Pancreas (tissue), 10 donors: ENCODE measurements around the gene KLF5. TPM values are rescaled to one million over a fixed set of nuclear protein-coding genes. Genes with fewer than 3 reads are reported as not detected.
A peak's percentile ranks its signal among the peaks of the same experiment; 100 is the strongest.

ENCODE experiments used
- ATAC-seq, 4 donors: fragments of 200-7000 bp; cut with Tn5 transposase; one replicate each; pipeline versions ENCODE4 v1.8.0 to v1.9.1; 2020; ENCODE audit warnings: mild to moderate bottlenecking in 4 of 4, moderate library complexity in 4 of 4
- DNase-seq, 6 donors: peaks; one replicate each; pipeline ENCODE4 v3.0.0-alpha.2; 2020
- FAIRE-seq: peaks from 2 replicates; lab custom pipeline; 2012; peaks lifted over from hg19 to GRCh38; lab: Jason Lieb, UNC
- H3K27ac ChIP-seq, 4 donors: fragments of 200-600 bp; sonication (generic); 1 replicate in 3 of 4; 2 replicates in 1 of 4; pipeline versions ENCODE4 v1.5.0 to v1.8.0; 2020
- H3K27me3 ChIP-seq, 4 donors: fragments of 200-600 bp; one replicate each; pipeline ENCODE4 v1.8.0; 2021
- H3K36me3 ChIP-seq, 3 donors: fragments of 200-600 bp; sonication (generic) in 1 of 3; one replicate each; pipeline versions ENCODE4 v1.5.0 to v1.8.0; 2020 to 2021
- H3K4me1 ChIP-seq, 3 donors: fragments of 200-600 bp; one replicate each; pipeline ENCODE4 v1.8.0; 2021
- H3K4me3 ChIP-seq, 4 donors: fragments of 200-600 bp; sonication (generic) in 2 of 4; one replicate each; pipeline versions ENCODE4 v1.5.0 to v1.8.0; 2020 to 2021
- H3K9me3 ChIP-seq, 4 donors: fragments of 200-600 bp; one replicate each; pipeline ENCODE4 v1.8.0; 2021
- CTCF ChIP-seq, 4 donors: fragments of 200-600 bp; sonication (generic) in 3 of 4; IDR thresholded peaks; one replicate each; pipeline versions ENCODE4 v1.5.0 to v1.8.0; 2021; ENCODE audit warnings: antibody characterized with exemption in 4 of 4
- WGBS, 2 donors: extraction: QIAGEN DNeasy Blood & Tissue Kit; methylation state at CpG; one replicate each; pipeline ENCODE4 v1.1.7; 2013; 5-methylcytosine and 5-hydroxymethylcytosine counted together
- intact Hi-C, 3 donors: fragments of 100-400 bp; cut with DNase I; formaldehyde crosslinking; loops; one replicate each; pipeline versions ENCODE4 v1.11.1 to v1.14.2; 2022
- polyA plus RNA-seq, 2 donors: library from polyadenylated mRNA; stranded (reverse); fragments of 200-250 nt; gene quantifications; one replicate each; pipeline ENCODE4 v1.2.3, GENCODE V29; 2013
- total RNA-seq, 6 donors: library from RNA; stranded (reverse); fragmentation: NEBNext Ultra II Directional in 4 of 6; extraction: Animal tissue kit (Norgen Biotek cat#: 25700) in 4 of 6; gene quantifications; one replicate each; pipeline versions ENCODE4 v1.2.1 to v1.2.4, GENCODE V29; 2021 to 2023
- donor health status: healthy with polysubstance abuse.
- donor health status: DM: no; HTN: no; CAD: no; lungs with moderate emphysema.
- donor health status: DM: no; HTN: no; CAD: no.
- donor health status: control.
- donor health status: control.
- donor health status: Bipolar disorder and iron deficiency.
- donor health status: DM: yes; HTN: yes; CAD: no.
- donor health status: DM: no; HTN: no; CAD: no.
- donor health status: DM: no; HTN: no; CAD: no.
- donor health status: DM: yes; HTN: yes; CAD: no.

Gene KLF5
- total and polyA plus RNA-seq, 8 donors = 3.9 to 18.2 (median 8.1) TPM

DNA sequence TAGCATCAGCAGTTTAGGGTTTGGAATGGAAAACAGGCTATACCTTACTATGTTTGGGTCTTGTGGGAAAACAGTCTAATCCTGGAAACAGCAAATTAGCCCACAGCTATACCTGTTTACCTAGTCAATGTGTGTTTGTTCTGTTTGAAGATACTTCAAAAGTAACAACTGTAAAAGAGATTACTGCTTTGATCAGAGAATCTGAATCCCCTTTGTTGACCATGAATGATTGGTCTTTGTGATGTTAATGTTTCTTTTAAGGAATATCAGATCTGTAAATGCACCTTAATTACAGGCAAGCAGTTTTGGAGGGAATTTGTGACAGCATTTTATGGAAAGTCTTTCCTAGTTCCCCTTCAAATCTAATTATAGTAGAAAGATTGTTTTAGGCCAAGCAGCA, 20.7 kb upstream of the KLF5 start:
- no peak for ATAC-seq
- no peak for DNase-seq
- no peak for FAIRE-seq
- Histone ChIP-seq H3K27ac (no peak overlapping the region), H3K27me3 (no peaks in the 10 kb centered on the region), H3K9me3 (no peaks in the 10 kb centered on the region), H3K4me3 (no peak overlapping the region), H3K4me1 (peaks cover 14 to 22% (median 14%) of the 10 kb centered on the region in 3 donors), H3K36me3 (no peaks in the 10 kb centered on the region)
- intact Hi-C loops = no loop called here
- no peak for TF ChIP-seq CTCF (IDR thresholded peaks at IDR 0.05)

- Histone ChIP-seq H3K4me1 (peaks cover 14 to 22% (median 14%) of the 10 kb centered on the region in 3 donors), H3K4me3 (no peak overlapping the region), H3K27me3 (no peaks in the 10 kb centered on the region), H3K36me3 (no peaks in the 10 kb centered on the region), H3K9me3 (no peaks in the 10 kb centered on the region), H3K27ac (no peak overlapping the region)
- 61 to 67% methylated on average over 2 of the region's 2 CpGs for WGBS, 2 donors
- no peak for TF ChIP-seq CTCF (IDR thresholded peaks at IDR 0.05)
- FAIRE-seq = no peak
- no peak for DNase-seq
- intact Hi-C loops = no loop called here
- peak in 3 of 4 donors; percentile 50 to 70 (median 68) for ATAC-seq
Measured at GRCh38 chr13:73039201-73040108, 19.4 kb upstream of the KLF5 start.

DNA sequence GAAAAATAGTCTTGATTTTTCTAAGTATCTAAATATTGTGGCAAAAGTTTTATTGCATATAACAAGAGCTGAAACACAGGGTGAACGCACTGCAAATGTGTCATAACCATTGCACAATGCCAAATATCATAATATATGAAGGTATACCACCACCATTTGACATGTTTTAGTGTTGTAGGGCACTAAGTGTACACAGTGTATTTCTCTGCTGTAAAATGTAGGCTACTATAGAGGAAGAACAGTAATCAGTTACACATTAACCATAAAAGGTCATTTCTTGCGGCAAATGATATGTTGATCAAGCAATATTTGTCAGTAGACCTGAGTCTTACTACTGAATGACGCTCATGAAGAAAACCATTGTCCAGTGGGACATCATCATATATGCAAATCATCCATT, 18.3 kb upstream of the KLF5 start:
- intact Hi-C loops = no loop called here
- FAIRE-seq (peak; percentile 92), DNase-seq (no peak), ATAC-seq (peak; percentile 62 to 84 (median 81))
- Histone ChIP-seq H3K4me1 (peaks cover 14 to 22% (median 14%) of the 10 kb centered on the region in 3 donors), H3K9me3 (no peaks in the 10 kb centered on the region), H3K36me3 (no peaks in the 10 kb centered on the region), H3K27ac (peak overlapping the region in 2 of 4 donors; percentile 34 to 39), H3K27me3 (no peaks in the 10 kb centered on the region), H3K4me3 (no peak overlapping the region)
- no peak for TF ChIP-seq CTCF (IDR thresholded peaks at IDR 0.05)
- 20 to 22% methylated on average over 3 of the region's 3 CpGs for WGBS, 2 donors

- no peak for TF ChIP-seq CTCF (IDR thresholded peaks at IDR 0.05)
- 51 to 53% methylated on average over 7 of the region's 7 CpGs for WGBS, 2 donors
- Histone ChIP-seq H3K4me3 (no peak overlapping the region), H3K36me3 (no peaks in the 10 kb centered on the region), H3K27me3 (no peaks in the 10 kb centered on the region), H3K27ac (peak overlapping the region in 2 of 4 donors; percentile 34 to 39), H3K9me3 (no peaks in the 10 kb centered on the region), H3K4me1 (peaks cover 14 to 22% (median 14%) of the 10 kb centered on the region in 3 donors)
- peak; percentile 52 to 64 (median 56) for ATAC-seq
- intact Hi-C loops = no loop called here
- FAIRE-seq = peak; percentile 77
- DNase-seq = no peak
Measured at GRCh38 chr13:73040968-73041596, 17.7 kb upstream of the KLF5 start.
